Astrocyte of the spinal cord (primary cell): ENCODE measurements around the gene RAF1.
A peak's percentile ranks its signal among the peaks of the same experiment; 100 is the strongest.
"Not testable (repeated sequence)": the region's sequence is repeated elsewhere in the genome, so short reads cannot be mapped to it uniquely, and the experiment has no call there.

Experiments used
- DNase-seq: peaks from one replicate; pipeline ENCODE4 v3.0.0; 2011; ENCODE audit warnings: low read depth, low spot score
- H3K4me3 ChIP-seq: 2 replicates; pipeline ENCODE4 v1.5.1; 2011; ENCODE audit warnings: low read depth, mild to moderate bottlenecking, low read length, moderate library complexity
- CTCF ChIP-seq: IDR thresholded peaks from 2 replicates; pipeline ENCODE4 v1.5.1; 2012; ENCODE audit warnings: low read depth, mild to moderate bottlenecking, low read length, inconsistent platforms
- in situ Hi-C: cut with HindIII; loops from 2 replicates; pipeline ENCODE4 v1.10.0; 2017; ENCODE audit warnings: low sequenced_read_pairs

The RAF1 gene

DNA sequence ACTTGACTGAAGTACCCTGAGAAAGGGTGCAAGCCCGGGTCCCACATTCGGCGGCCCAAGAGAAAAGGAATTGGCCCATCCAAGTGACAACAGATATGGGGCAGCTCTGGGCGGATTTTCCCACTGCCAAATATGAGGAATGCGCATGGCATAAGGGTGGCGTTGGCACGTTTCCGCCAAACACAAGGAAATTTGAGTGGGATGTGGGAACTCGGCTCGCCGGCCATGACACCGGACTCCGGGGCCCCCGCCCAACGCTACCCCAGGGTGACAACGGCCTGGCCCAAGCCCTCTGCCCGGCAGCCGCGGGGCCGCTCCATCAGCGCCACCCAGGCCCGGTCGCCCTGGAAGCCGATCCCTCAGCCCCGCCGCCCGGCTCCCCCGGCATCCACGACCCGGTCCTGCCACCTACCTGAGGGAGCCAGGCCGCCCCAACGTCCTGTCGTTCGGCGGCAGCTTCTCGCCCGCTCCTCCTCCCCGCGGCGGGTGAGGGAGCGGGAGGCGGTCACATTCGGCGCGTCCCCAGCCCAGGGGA is 449 bp downstream of the RAF1 start:
- in situ Hi-C loops, result no loop called here
- TF ChIP-seq CTCF, result no peak
- peak overlapping the region; percentile 94 for H3K4me3 ChIP-seq
- DNase-seq, result no peak

DNA sequence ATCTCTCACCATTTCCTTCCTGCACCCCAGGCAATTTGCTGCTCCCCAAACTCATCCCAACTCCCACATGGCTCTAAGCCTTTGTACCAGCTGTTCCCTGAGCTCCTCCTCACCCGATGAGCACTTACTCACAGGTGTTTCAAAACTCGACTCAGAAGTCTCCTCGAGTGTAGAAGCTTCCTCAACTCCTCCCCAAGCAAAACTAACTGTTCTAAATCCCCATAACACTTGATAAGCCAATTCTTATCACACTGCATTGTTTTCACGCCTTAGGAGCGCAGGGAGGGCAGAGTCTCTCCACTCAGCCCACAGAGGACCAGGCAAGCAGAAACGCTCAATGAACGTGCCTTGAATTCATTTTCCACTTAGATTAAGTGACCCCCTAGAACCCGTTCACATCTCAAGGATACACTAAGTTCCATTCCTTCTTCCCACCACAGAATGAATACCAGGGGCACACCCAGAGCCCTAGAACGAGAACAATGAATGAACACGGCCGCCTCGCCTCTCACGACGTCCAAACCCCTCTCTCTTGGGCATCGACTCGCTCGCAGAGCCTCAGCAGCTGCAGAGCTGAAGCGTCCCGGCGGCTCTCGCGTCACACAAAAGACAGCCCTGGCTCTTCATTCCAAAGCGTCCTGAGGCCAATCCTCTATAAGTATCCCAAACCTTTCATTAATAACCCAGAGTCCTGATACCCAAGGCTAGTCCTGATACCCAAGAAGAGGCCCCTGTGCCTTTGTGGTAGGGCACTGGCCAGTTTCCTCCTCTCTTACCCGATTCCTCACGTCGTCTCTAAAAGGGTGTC is 1.1 kb downstream of the RAF1 start:
- in situ Hi-C loops, result no loop called here
- no peak for TF ChIP-seq CTCF
- peak overlapping the region; percentile 94 for H3K4me3 ChIP-seq
- peak; percentile 35 for DNase-seq

GRCh38 chr3:12661926-12662592 is 1.9 kb downstream of the RAF1 start:
- in situ Hi-C loops, result no loop called here

DNA sequence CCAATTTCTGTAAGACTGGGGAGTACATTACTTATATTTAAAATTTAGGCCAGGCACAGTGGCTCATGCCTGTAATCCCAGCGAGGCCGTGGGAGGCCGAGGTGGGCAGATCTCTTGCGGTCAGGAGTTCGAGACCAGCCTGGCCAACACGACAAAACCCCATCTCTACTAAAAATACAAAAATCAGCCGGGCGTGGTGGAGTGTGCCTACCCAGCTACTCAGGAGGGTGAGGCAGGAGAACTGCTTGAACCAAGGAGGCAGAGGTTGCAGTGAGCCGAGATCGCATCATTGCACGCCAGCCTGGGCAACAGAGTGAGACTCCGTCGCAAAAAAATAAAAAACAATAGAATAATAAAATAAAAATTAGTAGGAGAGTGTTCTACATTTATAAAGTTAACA is 2.5 kb downstream of the RAF1 start:
- in situ Hi-C loops, DNase-seq, H3K4me3 ChIP-seq: not testable (repeated sequence)

More at GRCh38 chr3:12661926-12662592, 1.9 kb downstream of the RAF1 start:
- TF ChIP-seq CTCF, result no peak
- DNase-seq, result no peak
- H3K4me3 ChIP-seq, result peak overlapping the region; percentile 94

- TF ChIP-seq CTCF, result no peak
- H3K4me3 ChIP-seq, result no peak overlapping the region
- in situ Hi-C loops, result no loop called here
- DNase-seq, result no peak
Observed at GRCh38 chr3:12660196-12660595, 3.7 kb downstream of the RAF1 start.

DNA sequence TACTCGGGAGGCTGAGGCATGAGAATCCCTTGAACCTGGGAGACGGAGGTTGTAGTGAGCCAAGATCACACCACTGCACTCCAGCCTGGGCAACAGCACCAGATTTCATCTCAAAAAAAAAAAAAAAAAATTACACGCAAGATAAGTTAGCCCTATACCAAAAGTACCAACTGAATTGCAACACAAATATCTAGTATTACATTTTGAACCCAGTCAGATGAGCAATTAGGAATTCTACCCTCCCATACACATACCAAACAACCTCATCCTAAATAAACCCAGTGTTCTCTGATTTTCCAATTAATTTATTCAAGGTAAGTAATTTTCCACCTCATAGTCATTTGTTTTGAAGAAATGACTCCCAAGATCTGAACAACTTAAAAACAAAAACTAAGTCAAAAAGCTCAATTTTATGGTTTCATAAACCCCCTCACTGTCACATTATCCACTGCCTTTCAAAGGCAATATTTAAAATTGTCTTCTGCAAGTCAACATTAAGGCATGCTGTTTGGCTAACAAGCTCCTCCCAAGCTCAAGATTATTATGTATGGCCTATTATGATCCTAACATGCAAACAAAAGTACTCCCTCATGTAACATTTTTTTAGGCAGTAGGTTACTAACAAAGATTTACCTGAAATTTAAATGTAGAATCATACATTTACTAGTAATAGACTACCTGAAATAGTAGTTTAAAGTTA is 4.5 kb downstream of the RAF1 start:
- in situ Hi-C loops, result no loop called here
- TF ChIP-seq CTCF, result no peak
- no peak for DNase-seq
- H3K4me3 ChIP-seq, result no peak overlapping the region
